ENCODE measurements around the gene SCNN1G. TPM values are rescaled to one million over a fixed set of nuclear protein-coding genes. Genes with fewer than 3 reads are reported as not detected.
"Not testable (repeated sequence)": the region's sequence is repeated elsewhere in the genome, so short reads cannot be mapped to it uniquely, and the experiment has no call there.

SCNN1G gene
- total RNA-seq, 4 donors from 2014 or later = 0.06 to 0.34 TPM; not detected in 2

DNA sequence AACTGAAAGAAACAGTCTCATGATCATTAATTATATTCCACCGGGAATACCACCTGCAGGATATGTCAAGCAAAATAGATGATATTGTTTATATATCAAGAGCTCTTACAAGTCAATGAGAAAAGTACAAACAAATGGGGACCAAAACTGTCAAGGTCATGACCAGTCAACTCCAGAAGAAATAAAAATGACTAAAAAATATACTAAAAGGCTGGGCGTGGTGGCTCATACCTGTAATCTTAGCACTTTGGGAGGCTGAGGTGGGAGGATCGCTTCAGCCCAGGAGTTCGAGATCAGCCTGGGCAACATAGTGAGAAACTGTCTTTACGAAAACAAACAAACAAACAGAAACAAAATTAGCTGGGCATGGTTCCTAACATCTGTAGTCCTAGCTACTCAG is 69.8 kb downstream of the SCNN1G start:
- H3K36me3 ChIP-seq = no peaks in the 10 kb centered on the region
- intact Hi-C loops (cut with DNase I) = no loop called here
- H3K4me1 ChIP-seq = no peaks in the 10 kb centered on the region
- peaks cover 0 to 9% (median 0%) of the 10 kb centered on the region in 4 donors for H3K27me3 ChIP-seq
- peaks cover 0 to 6% (median 4%) of the 10 kb centered on the region in 4 donors for H3K9me3 ChIP-seq
- no peak overlapping the region for H3K27ac ChIP-seq (replicated peaks in 1 of 4)
- 83% methylated on average over 5 of the region's 5 CpGs for WGBS
- TF ChIP-seq POLR2A (IDR thresholded peaks at IDR 0.05; ENCODE audit: low read depth) = no peak
- TF ChIP-seq, protein P1, sequence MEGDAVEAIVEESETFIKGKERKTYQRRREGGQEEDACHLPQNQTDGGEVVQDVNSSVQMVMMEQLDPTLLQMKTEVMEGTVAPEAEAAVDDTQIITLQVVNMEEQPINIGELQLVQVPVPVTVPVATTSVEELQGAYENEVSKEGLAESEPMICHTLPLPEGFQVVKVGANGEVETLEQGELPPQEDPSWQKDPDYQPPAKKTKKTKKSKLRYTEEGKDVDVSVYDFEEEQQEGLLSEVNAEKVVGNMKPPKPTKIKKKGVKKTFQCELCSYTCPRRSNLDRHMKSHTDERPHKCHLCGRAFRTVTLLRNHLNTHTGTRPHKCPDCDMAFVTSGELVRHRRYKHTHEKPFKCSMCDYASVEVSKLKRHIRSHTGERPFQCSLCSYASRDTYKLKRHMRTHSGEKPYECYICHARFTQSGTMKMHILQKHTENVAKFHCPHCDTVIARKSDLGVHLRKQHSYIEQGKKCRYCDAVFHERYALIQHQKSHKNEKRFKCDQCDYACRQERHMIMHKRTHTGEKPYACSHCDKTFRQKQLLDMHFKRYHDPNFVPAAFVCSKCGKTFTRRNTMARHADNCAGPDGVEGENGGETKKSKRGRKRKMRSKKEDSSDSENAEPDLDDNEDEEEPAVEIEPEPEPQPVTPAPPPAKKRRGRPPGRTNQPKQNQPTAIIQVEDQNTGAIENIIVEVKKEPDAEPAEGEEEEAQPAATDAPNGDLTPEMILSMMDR (IDR thresholded peaks at IDR 0.05) = no peak
- H3K4me3 ChIP-seq = no peak overlapping the region
- no peak for DNase-seq (ENCODE audit: extremely low spot score)

DNA sequence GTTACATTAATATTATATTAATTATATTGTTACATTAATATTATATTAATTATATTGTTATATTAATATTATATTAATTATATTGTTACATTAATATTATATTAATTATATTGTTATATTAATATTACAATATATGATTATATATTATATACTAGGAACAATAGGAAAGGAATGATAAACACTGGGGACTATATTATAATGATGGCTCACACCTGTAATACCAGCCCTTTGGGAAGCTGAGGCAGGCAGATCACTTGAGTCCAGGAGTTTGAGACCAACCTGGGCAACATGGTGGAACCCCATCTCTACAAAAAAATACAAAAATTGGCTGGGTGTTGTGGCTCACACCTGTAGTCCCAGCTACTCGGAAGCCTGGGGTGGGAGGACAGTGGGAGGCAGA is 71.1 kb downstream of the SCNN1G start:
- H3K27me3 ChIP-seq; H3K36me3 ChIP-seq; intact Hi-C loops (cut with DNase I); H3K9me3 ChIP-seq; H3K27ac ChIP-seq (replicated peaks in 1 of 4); DNase-seq (ENCODE audit: extremely low spot score); H3K4me3 ChIP-seq; H3K4me1 ChIP-seq: not testable (repeated sequence)
- whole genome bisulfite sequencing = 78% methylated on average over 1 of the region's 1 CpG

DNA sequence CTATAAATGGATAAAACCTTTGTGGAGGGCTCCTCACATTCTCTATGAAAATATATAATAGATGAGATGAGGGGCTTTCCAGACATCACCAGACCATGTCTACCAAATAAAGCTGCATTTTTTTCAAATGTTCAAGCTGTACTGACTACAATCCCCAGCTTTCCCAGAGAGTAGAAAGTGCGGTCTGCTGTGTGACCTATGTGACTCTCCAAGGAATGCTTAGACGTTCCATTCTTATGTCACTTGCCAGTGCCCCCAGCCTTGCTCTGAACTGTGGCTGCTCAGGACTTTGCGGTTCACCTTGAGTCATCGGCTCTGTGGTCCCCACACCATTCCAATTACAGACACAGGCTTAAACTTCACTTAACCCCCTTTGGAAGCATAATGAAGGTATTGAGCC is 71.8 kb downstream of the SCNN1G start:
- intact Hi-C loops (cut with DNase I) = no loop called here
- Histone ChIP-seq H3K9me3 (peaks cover 0 to 6% (median 5%) of the 10 kb centered on the region in 4 donors), H3K4me3 (no peak overlapping the region), H3K36me3 (no peaks in the 10 kb centered on the region), H3K27me3 (peaks cover 0 to 9% (median 0%) of the 10 kb centered on the region in 4 donors), H3K4me1 (no peaks in the 10 kb centered on the region), H3K27ac (replicated peaks in 1 of 4) (no peak overlapping the region)
- no peak for DNase-seq (ENCODE audit: extremely low spot score)
- TF ChIP-seq EP300 (IDR thresholded peaks at IDR 0.05) = no peak
- no peak for TF ChIP-seq POLR2A (IDR thresholded peaks at IDR 0.05; ENCODE audit: low read depth)
- no peak for TF ChIP-seq POLR2AphosphoS5 (IDR thresholded peaks at IDR 0.05)
- TF ChIP-seq, protein P1 (IDR thresholded peaks at IDR 0.05) = no peak
- whole genome bisulfite sequencing = 63% methylated on average over 4 of the region's 4 CpGs

DNA sequence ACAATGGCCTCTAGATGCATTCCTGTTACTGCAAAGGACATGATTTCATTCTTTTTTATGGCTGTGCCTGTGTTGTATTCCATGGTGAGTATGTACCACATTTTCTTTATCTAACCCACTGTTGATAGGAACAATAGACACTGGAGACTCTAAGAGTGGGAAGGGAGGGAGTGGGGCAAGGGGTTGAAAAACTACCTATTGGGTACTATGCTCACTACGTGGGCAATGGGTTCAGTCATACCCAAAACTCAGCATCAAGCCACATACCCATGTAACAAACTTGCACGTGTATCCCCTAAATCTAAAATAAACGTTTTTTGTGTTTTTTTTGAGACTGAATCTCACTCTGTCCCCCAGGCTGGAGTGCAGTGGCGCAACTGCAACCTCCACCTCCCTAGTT is 72.5 kb downstream of the SCNN1G start:
- 62% methylated on average over 4 of the region's 4 CpGs for WGBS

DNA sequence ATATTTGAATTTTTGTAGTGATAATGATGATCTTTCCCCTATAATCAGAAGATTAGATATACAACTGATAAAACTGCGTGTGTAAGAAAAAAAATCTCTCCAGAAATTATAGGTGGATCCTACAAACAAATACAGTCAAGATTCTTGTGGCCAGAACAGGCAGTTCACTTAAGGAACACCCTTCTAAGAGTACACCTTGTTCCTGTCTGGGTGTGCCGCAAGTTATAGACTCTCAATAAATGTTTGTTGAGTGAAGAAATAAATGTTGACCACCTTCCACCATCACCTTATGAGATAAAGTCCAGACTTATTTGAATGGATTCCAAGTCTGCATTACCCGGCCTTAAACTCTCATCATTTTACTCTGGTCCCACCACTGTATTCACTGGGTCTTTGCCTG is 73.9 kb downstream of the SCNN1G start:
- 70% methylated on average over 3 of the region's 3 CpGs for WGBS

More for the DNA sequence above, 72.5 kb downstream of the SCNN1G start:
- Histone ChIP-seq H3K4me1 (no peaks in the 10 kb centered on the region), H3K27ac (replicated peaks in 1 of 4) (no peak overlapping the region), H3K27me3 (peaks cover 0 to 13% (median 0%) of the 10 kb centered on the region in 4 donors), H3K4me3 (no peak overlapping the region), H3K9me3 (peaks cover 0 to 6% (median 3%) of the 10 kb centered on the region in 4 donors), H3K36me3 (no peaks in the 10 kb centered on the region)
- TF ChIP-seq, protein P1 (IDR thresholded peaks at IDR 0.05) = no peak
- no peak for TF ChIP-seq EP300 (IDR thresholded peaks at IDR 0.05)
- TF ChIP-seq POLR2AphosphoS5 (IDR thresholded peaks at IDR 0.05) = no peak
- TF ChIP-seq POLR2A (IDR thresholded peaks at IDR 0.05; ENCODE audit: low read depth) = no peak
- DNase-seq (ENCODE audit: extremely low spot score) = no peak
- intact Hi-C loops (cut with DNase I) = no loop called here

More for the DNA sequence above, 73.9 kb downstream of the SCNN1G start:
- TF ChIP-seq, protein P1 (IDR thresholded peaks at IDR 0.05) = no peak
- TF ChIP-seq POLR2A (IDR thresholded peaks at IDR 0.05; ENCODE audit: low read depth) = no peak
- TF ChIP-seq POLR2AphosphoS5 (IDR thresholded peaks at IDR 0.05) = no peak
- TF ChIP-seq EP300 (IDR thresholded peaks at IDR 0.05) = no peak
- Histone ChIP-seq H3K36me3 (no peaks in the 10 kb centered on the region), H3K27me3 (peaks cover 0 to 13% (median 0%) of the 10 kb centered on the region in 4 donors), H3K27ac (replicated peaks in 1 of 4) (no peak overlapping the region), H3K9me3 (peaks cover 0 to 4% (median 0%) of the 10 kb centered on the region in 4 donors), H3K4me1 (no peaks in the 10 kb centered on the region), H3K4me3 (no peak overlapping the region)
- no peak for DNase-seq (ENCODE audit: extremely low spot score)
- intact Hi-C loops (cut with DNase I) = no loop called here

Data from esophagus muscularis mucosa (tissue), 4 donors.